AG20443 (cell line): ENCODE data around the gene IDH2.
"Not testable (repeated sequence)": the region's sequence is repeated elsewhere in the genome, so short reads cannot be mapped to it uniquely, and the experiment has no call there.

Experiments
- DNase-seq: peaks from one replicate; pipeline ENCODE4 v3.0.0; 2012; ENCODE audit warnings: low spot score, mixed read lengths

IDH2 gene

DNA sequence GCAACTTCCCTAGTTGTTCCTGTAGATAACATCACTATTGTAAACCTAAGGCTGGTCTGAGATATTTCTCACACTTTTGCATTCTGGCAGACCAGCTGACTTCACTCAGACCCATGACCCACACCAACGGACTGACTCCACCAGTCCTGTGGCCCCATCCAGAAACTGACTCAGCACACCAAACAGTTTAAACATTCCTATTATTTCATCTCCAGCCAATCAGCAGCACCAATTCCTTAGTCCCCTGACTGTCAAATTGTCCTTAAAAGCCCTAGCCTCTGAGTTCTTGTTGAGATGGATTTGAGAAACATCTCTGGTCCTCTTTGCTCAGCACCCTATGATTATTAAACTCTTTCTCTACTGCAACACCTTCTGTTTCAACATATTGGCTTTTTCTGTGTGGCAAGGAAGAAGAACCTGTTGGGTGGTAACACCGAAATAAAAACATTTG, 12.2 kb upstream of the IDH2 start:
- no peak for DNase-seq

DNA sequence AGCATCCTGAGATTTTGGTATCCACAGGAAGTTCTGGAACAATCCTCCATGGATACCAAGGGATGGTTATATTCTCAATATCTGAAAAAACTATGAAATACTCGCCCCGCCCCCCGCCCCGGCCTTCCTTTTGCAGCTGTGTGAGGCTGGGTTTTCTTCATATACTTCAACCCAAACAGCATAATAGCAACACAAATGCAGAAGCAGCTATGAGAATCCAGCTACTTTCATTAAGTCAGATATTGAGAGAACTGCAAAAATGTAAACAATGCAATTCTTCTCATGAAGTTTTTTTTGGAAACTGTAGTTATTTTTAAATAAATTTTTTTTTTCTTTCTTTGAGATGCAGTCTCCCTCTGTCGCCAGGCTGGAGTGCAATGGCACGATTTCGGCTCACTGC, 10.9 kb upstream of the IDH2 start:
- no peak for DNase-seq

DNA sequence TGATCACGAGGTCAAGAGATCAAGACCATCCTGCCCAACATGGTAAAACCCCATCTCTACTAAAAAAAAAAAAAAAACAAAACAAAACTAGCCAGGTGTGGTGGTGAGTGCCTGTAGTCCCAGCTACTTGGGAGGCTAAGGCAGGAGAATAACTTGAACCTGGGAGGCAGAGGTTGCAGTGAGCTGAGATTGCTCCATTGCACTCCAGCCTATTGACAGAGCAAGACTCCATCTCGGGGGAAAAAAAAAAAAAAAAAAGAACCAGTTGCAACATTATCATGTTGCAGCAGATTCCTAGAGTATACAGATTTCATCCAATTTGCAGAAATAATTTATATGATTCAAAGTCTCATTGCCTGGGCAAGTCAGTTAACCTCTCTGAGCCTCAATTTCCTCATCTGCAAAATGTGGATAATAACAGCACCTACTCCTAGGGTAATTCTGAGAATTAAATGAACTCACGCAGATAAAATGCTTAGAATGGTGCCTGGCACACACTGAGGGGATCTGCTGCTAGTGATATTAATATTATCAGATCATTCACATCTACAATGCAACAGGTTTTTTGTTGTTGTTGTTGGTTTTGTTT, 7.0 kb upstream of the IDH2 start:
- DNase-seq = not testable (repeated sequence)

DNA sequence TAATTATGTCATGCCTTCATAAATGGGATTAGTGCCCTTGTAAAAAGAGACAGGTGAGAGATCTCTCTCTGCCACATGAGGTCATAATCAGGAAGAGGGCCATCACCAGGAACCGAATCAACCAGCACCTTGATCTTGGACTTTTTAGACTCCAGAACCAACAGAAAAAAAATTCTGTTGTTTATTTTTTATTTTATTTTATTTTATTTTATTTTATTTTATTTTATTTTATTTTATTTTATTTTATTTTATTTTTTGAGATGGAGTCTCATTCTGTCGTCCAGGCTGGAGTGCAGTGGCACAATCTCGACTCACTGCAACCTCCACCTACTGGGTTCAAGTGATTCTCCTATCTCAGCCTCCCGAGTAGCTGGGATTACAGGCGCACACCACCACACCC, 5.8 kb upstream of the IDH2 start:
- DNase-seq = not testable (repeated sequence)

DNA sequence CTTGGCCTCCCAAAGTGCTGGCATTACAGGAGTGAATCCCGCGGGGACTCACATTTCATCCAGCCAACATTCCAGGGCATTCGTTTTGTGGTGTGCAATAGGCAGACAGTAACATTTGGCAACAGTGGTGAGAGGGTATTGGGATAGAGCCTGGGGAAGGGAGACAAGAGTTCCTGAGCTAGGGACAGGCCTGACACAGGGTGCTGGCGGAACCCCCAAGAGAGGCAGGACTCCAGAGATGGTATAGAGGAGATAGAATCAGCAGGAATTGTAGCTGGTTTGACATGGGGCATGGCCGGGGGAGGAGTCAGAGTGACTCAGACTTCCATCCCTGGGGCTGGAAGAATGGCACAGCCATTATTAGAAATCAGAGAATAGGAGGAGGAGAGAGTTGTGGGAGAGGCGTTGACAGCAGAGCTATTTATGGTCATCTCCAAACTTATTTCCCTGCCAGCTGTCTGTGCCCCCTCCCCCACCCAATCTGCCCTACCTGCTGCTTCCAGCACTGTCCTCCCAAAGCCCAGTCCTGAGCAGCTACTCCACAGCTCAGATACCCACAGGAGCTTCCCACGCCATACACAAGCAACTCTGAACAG, 4.4 kb upstream of the IDH2 start:
- peak; percentile 83 for DNase-seq

DNA sequence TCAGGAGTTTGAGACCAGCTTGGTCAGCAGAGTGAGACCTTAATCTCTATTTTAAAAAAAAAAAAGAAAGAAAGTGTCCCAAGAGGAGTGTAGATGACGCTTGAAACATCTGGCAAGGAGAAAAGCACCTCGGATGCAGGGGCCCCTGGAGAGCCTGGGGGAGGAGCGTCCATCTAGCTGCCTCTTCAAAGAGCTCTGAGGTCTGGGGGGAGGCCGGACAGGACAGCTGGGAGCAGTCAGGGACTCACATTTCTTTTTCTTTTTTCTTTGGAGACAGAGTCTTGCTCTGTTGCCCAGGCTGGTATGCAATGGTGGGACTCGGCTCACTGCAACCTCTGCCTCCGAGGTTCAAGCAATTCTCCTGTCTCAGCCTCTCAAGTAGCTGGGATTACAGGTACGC, 3.3 kb upstream of the IDH2 start:
- no peak for DNase-seq

DNA sequence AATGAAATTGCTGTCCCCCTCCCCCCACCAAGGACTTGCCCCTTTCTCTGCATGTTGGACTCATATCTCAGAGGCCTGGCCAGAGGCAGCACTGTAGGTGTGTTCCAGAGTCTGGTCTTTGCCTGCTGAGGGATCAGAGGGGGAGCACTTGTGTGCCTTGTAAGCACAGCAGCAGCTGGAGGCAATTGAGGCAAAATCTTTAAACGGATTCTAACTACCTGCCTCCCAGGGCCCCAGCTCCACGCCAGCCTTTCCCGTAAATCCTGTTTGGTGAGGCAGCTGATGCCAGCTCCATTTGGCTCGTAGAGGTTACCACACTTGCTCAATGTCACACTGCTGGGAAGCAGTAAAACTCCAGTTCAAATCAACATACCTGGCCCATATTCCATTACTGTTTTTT, 2.3 kb upstream of the IDH2 start:
- no peak for DNase-seq

DNA sequence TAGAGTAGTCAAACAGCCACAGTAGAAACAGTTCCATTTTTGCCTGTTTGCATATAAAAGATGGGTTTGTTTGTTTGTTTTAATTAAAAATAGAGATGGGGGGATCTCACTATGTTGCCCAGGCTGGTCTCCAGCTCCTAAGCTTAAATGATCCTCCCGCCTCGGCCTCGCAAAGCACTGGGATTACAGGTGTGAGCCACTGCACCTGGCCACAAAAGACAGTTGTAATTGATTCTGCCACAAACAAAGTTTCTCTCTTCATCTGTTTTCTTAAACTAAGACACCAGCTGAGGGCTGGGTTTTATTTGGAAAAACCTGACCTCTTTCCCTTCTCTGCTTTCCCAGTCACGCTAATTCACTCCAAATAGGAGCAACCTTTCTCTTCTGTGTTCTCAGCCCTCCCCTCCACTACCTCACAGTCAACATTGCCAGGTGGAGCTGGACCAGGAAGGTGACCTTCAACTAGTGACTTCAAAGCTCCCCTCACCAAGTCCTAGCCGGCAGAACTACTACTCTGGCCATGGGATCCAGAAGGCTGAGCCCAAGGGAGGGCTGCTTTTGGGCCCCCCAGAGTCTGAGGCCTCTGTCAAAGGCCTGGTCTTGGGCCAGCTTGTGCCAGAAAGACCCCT, 1.5 kb upstream of the IDH2 start:
- no peak for DNase-seq

DNA sequence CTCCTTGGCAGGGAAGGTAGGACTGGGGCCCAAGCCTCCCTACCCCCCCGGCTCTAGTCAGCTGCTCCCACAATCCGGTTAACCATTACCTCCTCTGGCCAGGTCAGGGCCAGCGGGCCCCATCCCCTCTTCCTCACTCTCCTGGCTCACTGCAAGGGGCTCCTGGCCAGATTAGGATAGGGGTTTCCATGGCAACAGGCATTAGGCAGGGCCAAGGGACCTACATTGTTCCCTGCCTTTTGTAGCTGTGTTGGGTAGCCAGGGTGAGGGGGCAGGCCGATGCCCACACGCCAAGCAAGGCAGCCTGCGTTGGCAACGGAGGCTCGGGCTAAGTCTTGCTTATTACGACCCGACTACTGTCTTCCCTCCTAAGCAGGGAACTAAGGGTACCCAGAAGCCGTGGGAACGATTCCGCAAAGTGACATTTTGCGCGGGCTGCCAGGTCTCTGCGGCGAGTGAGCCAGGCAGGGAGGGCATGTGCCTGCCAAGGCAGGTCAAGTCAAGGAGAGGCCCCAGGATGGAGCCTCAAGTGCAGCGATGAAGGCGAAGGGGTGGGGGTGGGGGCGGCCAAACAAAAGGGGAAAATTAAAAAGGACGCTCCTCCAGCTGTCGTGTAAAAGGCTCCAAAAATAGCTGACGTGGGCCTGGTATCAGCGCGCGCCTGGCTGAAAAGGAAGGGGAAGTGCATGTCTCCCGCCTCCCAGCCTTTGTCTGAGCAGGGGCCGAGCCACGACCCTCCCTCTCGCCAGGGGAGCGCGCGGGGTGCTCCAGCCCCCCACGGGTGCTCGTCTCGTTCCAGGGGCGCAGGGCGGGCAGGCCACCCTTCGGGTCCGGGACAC, 919 bp downstream of the IDH2 start:
- DNase-seq = no peak

DNA sequence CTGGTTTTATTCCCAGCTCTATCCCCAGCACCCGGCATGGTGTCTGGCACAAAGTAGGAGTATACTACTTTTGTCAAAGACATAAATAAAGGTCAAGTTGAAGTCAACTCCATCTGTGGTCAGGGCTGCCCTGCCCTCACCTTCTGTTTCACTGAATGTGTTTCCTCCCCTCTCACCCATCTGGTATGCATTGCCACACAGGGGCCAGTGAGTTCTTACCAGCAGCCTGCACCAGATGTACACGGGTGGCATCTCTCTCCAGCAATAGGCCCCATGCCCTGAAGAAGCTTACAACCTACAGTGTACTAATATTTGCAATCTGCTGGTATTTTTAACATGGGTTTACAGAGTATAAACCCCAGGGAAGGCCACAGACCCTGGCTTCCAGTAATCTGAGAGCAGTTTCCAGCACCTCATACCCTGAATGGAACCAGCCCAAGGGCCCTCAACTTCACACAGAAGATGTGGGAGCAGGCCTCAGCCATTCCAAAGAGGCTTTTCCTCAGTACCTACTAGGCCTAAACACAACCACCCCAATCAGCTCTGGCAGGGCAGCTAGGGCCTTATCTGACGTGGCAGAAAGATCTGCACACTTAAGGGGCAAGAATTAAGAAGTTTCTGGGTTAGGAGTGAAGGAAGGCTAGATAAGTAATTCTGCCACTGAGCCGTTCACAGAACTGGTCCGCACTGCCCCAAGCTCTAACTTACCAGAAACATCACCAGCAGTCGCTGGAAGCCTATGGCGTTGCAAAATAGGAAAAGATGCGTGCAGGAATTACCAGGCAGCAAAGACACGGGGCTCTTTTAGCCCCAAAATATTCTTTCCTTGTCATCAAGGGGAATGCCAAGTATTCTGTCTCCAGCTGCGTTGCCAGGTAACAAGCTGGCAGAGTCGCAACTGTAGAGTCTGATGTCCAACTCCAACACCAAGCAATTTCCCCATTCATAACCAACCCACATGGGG, 2.1 kb downstream of the IDH2 start:
- DNase-seq = peak; percentile 64

DNA sequence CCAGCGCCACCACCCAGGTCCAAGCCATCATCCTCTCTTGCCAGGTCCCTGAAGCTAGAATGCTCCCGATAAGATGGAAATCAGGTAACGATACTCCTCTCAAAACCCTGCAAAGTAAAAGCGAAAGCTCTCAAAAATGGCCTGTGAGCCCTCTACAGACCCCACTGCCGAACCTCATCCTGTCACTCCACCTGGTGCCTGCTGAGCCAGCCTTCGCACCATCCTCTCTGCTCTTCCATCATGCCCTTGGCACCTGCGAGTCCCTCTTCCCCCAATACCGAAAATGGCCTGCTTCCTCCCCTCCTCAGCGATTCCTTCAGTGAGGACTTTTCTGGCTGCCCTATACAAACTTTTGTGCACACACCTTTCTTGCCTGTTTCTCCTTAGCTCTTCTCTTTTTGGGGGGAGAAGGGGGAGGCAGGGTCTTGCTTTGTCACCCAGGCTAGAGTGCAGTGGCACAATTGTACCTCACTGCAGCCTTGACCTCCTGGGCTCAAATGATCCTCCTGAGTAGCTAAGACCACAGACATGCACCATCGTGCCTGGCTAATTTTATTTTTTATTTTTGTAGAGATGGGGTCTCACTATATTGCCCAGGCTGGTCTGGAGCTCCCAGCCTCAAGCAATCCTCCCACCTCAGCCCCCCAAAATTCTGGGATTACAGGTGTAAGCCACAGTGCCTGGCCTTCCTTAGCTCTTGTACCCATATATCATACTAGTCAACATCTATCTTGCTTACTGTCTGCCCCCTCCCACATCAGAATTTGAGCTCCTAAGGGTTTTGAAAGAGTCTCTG, 3.0 kb downstream of the IDH2 start:
- no peak for DNase-seq

DNA sequence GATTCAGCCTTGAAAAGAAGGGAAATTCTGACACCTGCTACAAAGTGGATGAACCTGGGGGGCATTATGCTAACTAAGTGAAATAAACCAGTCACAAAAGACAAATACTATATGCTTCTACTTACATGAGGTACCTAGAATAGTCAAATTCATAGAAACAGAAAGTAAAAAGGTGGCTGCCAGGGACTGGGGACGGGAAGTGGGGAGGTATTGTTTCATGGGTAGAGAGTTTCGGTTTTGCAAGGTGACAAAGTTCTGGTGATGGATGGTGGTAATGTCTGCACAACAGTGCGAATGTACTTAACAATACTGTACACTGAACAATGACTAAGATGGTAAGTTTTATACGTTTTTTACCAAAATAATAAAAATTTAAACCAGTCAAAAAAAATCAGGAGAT, 4.8 kb downstream of the IDH2 start:
- DNase-seq = no peak

DNA sequence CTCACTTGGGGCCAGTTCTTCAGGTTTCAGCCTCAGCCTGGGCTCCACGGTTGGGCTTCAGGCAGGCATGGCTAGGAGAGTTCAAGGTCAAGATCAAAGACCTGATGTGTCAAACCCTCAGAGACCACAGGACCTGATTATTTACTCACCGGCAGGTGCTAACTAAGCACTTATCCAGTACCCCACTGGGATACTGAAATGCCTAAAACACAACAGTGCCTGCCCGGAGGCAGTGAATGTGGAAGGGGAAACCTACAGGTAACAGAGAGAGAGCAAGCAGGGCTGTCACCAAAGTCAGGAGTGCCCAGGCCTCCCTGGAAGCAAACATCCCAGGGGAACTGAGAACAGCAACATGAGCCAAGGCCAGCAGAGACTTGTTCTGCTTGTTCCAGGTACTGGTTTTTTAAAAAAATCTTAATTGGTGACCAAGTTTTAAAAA, 6.7 kb downstream of the IDH2 start:
- no peak for DNase-seq

DNA sequence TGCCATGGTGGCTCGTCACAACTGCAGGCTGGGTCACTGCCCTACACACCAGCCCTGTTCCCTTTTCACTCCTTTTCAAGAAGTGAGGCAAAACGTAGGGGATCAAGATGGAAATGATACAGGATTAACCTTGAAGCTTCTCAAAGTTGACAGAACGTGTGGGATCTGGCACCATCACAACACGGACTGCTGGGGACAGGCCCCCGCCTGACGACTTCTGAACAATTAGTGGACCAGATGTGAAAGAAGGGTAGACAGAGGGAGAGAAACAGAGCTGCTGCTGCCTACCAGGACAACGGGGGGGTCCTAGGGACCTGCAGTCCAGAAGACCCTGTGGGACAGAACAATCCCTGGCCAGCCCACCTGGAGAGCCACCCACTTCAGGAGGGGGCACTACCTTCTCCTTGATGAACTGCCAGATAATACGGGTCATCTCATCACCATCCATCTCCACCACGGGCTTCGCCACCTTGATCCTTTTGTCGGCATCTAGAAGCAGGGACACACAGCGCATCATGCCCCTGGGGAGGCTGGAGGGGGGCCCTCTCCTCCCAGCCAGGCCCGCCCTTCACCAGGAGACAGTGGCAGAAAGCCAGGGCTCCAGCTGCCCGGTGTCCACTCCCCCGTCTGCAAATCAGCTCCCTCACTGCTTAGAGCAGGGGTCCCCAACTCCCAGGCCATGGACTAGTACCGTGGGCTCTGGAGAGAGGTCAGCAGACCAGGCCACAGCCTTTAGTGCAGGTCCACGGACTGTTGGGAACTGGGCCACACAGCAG, 10.9 kb downstream of the IDH2 start:
- no peak for DNase-seq

DNA sequence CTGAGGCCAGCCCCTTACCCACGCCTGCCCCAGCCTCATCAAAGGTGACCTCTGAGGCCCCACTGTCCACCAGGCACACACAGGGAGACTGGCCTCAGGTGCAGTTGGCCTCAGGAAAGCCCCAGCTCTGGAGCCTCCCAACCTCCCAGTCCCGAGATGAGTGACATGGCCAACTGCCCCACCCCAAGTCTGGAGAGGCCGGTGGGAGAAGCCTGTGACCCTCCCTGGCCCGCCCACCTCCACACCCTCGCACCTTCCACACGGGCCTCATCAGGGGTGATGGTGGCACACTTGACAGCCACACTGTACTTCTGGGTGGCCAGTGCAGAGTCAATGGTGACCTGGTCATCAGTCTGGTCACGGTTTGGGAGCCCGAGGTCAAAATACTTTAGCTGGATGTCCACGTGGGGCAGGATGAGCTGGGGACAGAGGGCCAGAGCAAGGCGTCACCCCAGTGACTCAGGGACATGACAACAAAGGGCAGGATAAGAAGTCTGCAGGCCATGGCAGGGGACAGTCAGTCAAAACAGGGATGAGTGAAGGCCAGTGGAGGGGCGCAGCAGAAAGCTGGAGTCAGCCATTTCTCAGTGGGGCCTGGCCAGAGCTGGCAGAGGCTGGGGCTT, 11.9 kb downstream of the IDH2 start:
- no peak for DNase-seq

DNA sequence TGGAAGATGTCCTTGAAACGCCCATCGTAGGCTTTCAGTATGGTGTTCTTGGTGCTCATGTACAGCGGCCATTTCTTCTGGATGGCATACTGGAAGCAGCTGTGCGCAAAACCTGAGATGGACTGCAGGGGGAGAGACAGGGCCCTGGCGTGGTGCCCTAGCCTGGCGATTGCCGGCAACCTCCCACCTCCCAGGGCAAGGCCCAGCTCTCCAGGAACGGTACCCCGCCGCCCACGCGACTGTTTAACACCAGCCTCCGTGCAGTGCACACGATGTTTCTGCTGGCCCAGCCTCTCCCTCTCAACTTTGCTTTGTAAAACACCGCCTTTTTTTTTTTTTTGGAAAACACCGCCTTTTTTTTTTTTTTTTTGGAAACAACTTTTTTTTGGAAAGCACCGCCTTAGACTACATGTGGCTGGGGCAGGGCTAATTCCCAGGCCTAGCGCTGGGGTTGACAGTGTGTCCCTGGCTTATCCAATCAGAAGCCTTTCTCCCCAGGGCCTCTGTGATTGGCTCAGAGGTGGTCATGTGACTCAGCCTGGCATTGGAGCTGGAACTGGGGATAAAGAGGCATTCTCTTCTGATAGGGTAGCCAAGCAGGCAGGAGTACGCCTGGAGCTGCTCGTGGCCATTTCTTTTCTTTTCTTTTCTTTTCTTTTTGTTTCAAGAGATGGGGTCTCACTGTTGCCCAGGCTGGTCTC, 14.7 kb downstream of the IDH2 start:
- DNase-seq = peak; percentile 42

DNA sequence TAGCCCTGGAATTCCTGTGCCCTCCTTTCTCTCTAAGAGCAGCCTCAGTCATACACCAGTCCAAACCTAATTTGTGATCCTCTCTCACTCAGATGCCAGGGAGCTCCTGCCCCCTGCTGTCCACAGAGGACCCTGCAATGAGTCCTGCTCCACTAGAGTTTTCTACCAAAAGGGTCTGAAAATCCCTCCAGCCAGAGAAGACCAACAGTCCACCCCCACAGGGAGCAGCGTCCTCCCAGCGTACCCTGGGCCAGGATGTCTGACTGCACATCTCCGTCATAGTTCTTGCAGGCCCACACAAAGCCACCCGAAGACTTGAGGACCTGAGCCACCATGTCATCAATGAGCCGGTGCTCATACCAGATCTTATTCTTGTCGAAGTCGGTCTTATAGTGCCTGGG, 15.4 kb downstream of the IDH2 start:
- peak; percentile 63 for DNase-seq

DNA sequence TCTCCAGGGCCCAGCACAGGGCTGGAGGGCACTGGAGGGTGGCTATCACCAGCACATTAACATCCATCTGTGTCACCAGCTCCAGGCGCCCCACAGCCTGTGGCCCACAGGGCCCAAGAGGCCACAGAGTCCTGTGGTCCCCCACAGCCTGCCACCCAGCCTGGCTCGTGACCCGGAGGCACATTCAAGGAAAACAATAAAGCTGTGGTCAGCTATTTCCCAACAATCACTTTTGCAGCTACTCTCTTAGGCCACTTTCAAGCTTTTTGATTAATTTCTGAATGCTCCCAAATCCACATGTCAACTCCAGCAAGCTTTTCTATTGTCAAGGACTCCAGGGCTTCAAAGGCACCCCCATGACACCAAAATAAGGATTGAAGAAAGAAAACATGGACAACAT, 16.7 kb downstream of the IDH2 start:
- DNase-seq = no peak

DNA sequence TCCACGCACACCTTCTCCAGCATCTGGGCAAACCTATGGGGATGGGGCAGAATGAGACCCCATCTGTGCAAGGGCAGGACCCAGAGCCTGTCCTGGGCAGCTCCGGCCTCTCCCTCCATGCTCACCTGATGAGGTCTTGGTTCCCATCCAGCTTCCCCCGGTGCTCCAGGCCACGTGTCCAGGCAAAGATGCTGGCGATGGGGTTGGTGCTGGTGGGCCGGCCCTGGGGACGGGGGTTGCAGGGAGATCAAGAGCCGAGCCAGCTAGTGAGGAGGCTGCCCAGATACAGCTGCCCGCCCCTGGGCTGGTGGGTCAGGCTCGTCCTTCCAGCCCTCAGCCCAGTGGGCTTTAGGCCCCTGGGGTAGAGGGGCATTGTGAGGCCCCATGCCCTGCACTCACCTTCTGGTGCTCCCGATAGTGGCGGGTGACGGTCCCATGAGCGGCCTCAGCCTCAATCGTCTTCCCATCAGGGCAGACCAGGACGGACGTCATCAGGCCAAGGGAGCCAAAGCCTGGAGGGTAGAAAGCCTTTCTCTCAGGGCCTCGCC, 17.3 kb downstream of the IDH2 start:
- no peak for DNase-seq
